Uterus (tissue), 2 donors: Measurements from ENCODE around the gene TMEM106B.

Experiments used
- CTCF ChIP-seq, 4 experiments: fragments of 200-600 bp in 2 of 4; fragments of 450-650 bp in 2 of 4; sonication (generic) in 2 of 4; IDR thresholded peaks; one replicate each; pipeline ENCODE4 v1.5.1; 2016 to 2019; ENCODE audit warnings: antibody characterized with exemption in 4 of 4, mild to moderate bottlenecking in 2 of 4, moderate library complexity in 1 of 4
- POLR2A ChIP-seq, 2 donors: fragments of 450-650 bp; IDR thresholded peaks; one replicate each; pipeline ENCODE4 v1.6.1; 2016; ENCODE audit warnings: antibody characterized with exemption in 2 of 2, mild to moderate bottlenecking in 1 of 2, moderate library complexity in 1 of 2

- TF ChIP-seq CTCF (IDR thresholded peaks at IDR 0.05) (no peak), POLR2A (IDR thresholded peaks at IDR 0.05) (no peak)
These were observed 18.0 kb downstream of the TMEM106B start for GRCh38 chr7:12229046-12229445.
